K562 (cell line): ENCODE measurements around the gene GRB14.

Experiments used
- ATF2 ChIP-seq: sonication (generic); formaldehyde crosslinking; IDR thresholded peaks from 2 replicates; pipeline ENCODE4 v1.8.1; 2022; ENCODE audit warnings: missing genetic modification reagents
- BCLAF1 ChIP-seq, 2 experiments: fragments of 450-650 bp in 1 of 2; IDR thresholded peaks; 2 replicates each; pipeline ENCODE4 v1.6.1; 2011 to 2017; ENCODE audit warnings: low read depth in 2 of 2, antibody characterized with exemption in 1 of 2, borderline replicate concordance in 1 of 2, low read length in 1 of 2, mild to moderate bottlenecking in 1 of 2, mixed read lengths in 1 of 2; ENCODE audit not compliant: control insufficient read depth in 1 of 2
- EP300 ChIP-seq: IDR thresholded peaks from 2 replicates; pipeline ENCODE4 v1.6.1; 2012; ENCODE audit warnings: low read length, improper control_type of control experiment
- EZH2 ChIP-seq: IDR thresholded peaks from 2 replicates; pipeline ENCODE4 v1.6.1; 2012; ENCODE audit warnings: low read depth, mild to moderate bottlenecking, inconsistent platforms, low read length, borderline replicate concordance
- FOXK1 ChIP-seq: sonication (generic); formaldehyde crosslinking; IDR thresholded peaks from 2 replicates; pipeline ENCODE4 v1.8.0; 2022; ENCODE audit warnings: missing genetic modification reagents, mild to moderate bottlenecking, borderline replicate concordance
- IRF2 ChIP-seq: sonication (generic); formaldehyde crosslinking; IDR thresholded peaks from 2 replicates; pipeline ENCODE4 v1.8.1; 2022; ENCODE audit warnings: mild to moderate bottlenecking, missing genetic modification reagents
- MAX ChIP-seq: sonication (generic); formaldehyde crosslinking; IDR thresholded peaks from 2 replicates; pipeline ENCODE4 v1.9.0; 2022; ENCODE audit warnings: mild to moderate bottlenecking, missing genetic modification reagents
- MLX ChIP-seq, 2 experiments: fragments of 450-650 bp in 1 of 2; sonication (generic) in 1 of 2; formaldehyde crosslinking; conservative IDR thresholded peaks; 2 replicates each; pipeline versions ENCODE4 v1.4.0 to v1.8.1; 2020 to 2022; ENCODE audit warnings: mild to moderate bottlenecking in 1 of 2, missing genetic modification reagents in 1 of 2
- SPI1 ChIP-seq: IDR thresholded peaks from 2 replicates; pipeline ENCODE4 v1.6.1; 2011; ENCODE audit warnings: low read depth, low read length, control low read depth, borderline replicate concordance
- TF ChIP-seq, protein P1 (sequence below): IDR thresholded peaks from 2 replicates; pipeline ENCODE4 v1.6.1; 2012; ENCODE audit warnings: low read depth, low read length, improper control_type of control experiment, borderline replicate concordance
- TF ChIP-seq, protein P2 (sequence below): sonication (generic); formaldehyde crosslinking; IDR thresholded peaks from 2 replicates; pipeline ENCODE4 v1.8.1; 2023; ENCODE audit warnings: missing genetic modification reagents, mild to moderate bottlenecking, borderline replicate concordance
- TF ChIP-seq, protein P3 (sequence below), 3 experiments: IDR thresholded peaks in 2 of 3; conservative IDR thresholded peaks in 1 of 3; 2 replicates each; pipeline ENCODE4 v1.5.1; 2011 to 2012; ENCODE audit warnings: low read length in 3 of 3, mild to moderate bottlenecking in 3 of 3, control low read depth in 2 of 3, improper control_type of control experiment in 1 of 3, inconsistent platforms in 1 of 3, low read depth in 1 of 3, mixed read lengths in 1 of 3, moderate library complexity in 1 of 3; ENCODE audit not compliant: insufficient read depth in 2 of 3

GRCh38 chr2:164567335-164567989, 53.8 kb downstream of the GRB14 start:
- TF ChIP-seq MAX (CRISPR knock-in tag) (no peak), MLX (CRISPR knock-in tag; conservative IDR thresholded peaks at IDR 0.05) (no peak), EP300 (no peak), EZH2 (no peak), SPI1 (no peak), ATF2 (CRISPR knock-in tag) (no peak), FOXK1 (CRISPR knock-in tag) (no peak), BCLAF1 (IDR thresholded peaks at IDR 0.05; ENCODE audit: borderline replicate concordance in 1 of 2, control insufficient read depth in 1 of 2, low read depth in 2 of 2, low read length in 1 of 2) (no peak), IRF2 (no peak)
- TF ChIP-seq, protein P1, sequence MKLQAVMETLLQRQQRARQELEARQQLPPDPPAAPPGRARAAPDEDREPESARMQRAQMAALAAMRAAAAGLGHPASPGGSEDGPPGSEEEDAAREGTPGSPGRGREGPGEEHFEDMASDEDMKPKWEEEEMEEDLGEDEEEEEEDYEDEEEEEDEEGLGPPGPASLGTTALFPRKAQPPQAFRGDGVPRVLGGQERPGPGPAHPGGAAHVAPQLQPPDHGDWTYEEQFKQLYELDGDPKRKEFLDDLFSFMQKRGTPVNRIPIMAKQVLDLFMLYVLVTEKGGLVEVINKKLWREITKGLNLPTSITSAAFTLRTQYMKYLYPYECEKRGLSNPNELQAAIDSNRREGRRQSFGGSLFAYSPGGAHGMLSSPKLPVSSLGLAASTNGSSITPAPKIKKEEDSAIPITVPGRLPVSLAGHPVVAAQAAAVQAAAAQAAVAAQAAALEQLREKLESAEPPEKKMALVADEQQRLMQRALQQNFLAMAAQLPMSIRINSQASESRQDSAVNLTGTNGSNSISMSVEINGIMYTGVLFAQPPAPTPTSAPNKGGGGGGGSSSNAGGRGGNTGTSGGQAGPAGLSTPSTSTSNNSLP, result no peak
- TF ChIP-seq, protein P2, sequence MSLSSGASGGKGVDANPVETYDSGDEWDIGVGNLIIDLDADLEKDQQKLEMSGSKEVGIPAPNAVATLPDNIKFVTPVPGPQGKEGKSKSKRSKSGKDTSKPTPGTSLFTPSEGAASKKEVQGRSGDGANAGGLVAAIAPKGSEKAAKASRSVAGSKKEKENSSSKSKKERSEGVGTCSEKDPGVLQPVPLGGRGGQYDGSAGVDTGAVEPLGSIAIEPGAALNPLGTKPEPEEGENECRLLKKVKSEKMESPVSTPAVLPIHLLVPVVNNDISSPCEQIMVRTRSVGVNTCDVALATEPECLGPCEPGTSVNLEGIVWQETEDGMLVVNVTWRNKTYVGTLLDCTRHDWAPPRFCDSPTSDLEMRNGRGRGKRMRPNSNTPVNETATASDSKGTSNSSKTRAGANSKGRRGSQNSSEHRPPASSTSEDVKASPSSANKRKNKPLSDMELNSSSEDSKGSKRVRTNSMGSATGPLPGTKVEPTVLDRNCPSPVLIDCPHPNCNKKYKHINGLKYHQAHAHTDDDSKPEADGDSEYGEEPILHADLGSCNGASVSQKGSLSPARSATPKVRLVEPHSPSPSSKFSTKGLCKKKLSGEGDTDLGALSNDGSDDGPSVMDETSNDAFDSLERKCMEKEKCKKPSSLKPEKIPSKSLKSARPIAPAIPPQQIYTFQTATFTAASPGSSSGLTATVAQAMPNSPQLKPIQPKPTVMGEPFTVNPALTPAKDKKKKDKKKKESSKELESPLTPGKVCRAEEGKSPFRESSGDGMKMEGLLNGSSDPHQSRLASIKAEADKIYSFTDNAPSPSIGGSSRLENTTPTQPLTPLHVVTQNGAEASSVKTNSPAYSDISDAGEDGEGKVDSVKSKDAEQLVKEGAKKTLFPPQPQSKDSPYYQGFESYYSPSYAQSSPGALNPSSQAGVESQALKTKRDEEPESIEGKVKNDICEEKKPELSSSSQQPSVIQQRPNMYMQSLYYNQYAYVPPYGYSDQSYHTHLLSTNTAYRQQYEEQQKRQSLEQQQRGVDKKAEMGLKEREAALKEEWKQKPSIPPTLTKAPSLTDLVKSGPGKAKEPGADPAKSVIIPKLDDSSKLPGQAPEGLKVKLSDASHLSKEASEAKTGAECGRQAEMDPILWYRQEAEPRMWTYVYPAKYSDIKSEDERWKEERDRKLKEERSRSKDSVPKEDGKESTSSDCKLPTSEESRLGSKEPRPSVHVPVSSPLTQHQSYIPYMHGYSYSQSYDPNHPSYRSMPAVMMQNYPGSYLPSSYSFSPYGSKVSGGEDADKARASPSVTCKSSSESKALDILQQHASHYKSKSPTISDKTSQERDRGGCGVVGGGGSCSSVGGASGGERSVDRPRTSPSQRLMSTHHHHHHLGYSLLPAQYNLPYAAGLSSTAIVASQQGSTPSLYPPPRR, result no peak
- TF ChIP-seq, protein P3, sequence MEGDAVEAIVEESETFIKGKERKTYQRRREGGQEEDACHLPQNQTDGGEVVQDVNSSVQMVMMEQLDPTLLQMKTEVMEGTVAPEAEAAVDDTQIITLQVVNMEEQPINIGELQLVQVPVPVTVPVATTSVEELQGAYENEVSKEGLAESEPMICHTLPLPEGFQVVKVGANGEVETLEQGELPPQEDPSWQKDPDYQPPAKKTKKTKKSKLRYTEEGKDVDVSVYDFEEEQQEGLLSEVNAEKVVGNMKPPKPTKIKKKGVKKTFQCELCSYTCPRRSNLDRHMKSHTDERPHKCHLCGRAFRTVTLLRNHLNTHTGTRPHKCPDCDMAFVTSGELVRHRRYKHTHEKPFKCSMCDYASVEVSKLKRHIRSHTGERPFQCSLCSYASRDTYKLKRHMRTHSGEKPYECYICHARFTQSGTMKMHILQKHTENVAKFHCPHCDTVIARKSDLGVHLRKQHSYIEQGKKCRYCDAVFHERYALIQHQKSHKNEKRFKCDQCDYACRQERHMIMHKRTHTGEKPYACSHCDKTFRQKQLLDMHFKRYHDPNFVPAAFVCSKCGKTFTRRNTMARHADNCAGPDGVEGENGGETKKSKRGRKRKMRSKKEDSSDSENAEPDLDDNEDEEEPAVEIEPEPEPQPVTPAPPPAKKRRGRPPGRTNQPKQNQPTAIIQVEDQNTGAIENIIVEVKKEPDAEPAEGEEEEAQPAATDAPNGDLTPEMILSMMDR (IDR thresholded peaks at IDR 0.05 in 2 of 3, conservative IDR thresholded peaks at IDR 0.05 in 1 of 3; ENCODE audit: insufficient read depth in 2 of 3, low read depth in 1 of 3, low read length in 3 of 3), result no peak
